Parathyroid adenoma (tissue), 2 donors: ENCODE results near the gene ADAMTS6.

Source experiments
- H2AFZ ChIP-seq: fragments of 300-600 bp; sonication (generic); one replicate; pipeline ENCODE4 v1.7.0; 2017; ENCODE audit warnings: antibody characterized with exemption, mild to moderate bottlenecking
- H3K27ac ChIP-seq: fragments of 300-600 bp; sonication (generic); one replicate; pipeline ENCODE4 v1.7.0; 2017
- H3K27me3 ChIP-seq: fragments of 300-600 bp; sonication (generic); one replicate; pipeline ENCODE4 v1.7.0; 2017; ENCODE audit warnings: low read length; ENCODE audit not compliant: control insufficient read depth, insufficient read depth
- H3K36me3 ChIP-seq: fragments of 300-600 bp; sonication (generic); one replicate; pipeline ENCODE4 v1.7.0; 2017; ENCODE audit warnings: low read length; ENCODE audit not compliant: control insufficient read depth, insufficient read depth
- H3K4me1 ChIP-seq: fragments of 300-600 bp; sonication (generic); one replicate; pipeline ENCODE4 v1.7.0; 2017; ENCODE audit warnings: control low read depth
- H3K4me2 ChIP-seq: fragments of 300-600 bp; sonication (generic); one replicate; pipeline ENCODE4 v1.7.0; 2017; ENCODE audit warnings: low read length
- H3K4me3 ChIP-seq: fragments of 300-600 bp; sonication (generic); one replicate; pipeline ENCODE4 v1.7.0; 2017; ENCODE audit warnings: low read depth, low read length
- H3K79me2 ChIP-seq: fragments of 300-600 bp; sonication (generic); one replicate; pipeline ENCODE4 v1.7.0; 2017; ENCODE audit warnings: control low read depth
- H3K9ac ChIP-seq: fragments of 300-600 bp; sonication (generic); one replicate; pipeline ENCODE4 v1.7.0; 2017; ENCODE audit warnings: mild to moderate bottlenecking
- H3K9me3 ChIP-seq: fragments of 300-600 bp; sonication (generic); one replicate; pipeline ENCODE4 v1.7.0; 2017; ENCODE audit warnings: low read length; ENCODE audit not compliant: control insufficient read depth
- CTCF ChIP-seq: fragments of 300-600 bp; sonication (generic); IDR thresholded peaks from one replicate; pipeline ENCODE4 v1.7.0; 2017; ENCODE audit warnings: antibody characterized with exemption, mild to moderate bottlenecking
- donor health status: primary hyperparathyroidism.

ADAMTS6 gene

GRCh38 chr5:65366655-65367054, 115.1 kb downstream of the ADAMTS6 start:
- no peak overlapping the region for H2AFZ ChIP-seq
- no peak overlapping the region for H3K4me3 ChIP-seq

GRCh38 chr5:65364907-65365306, 116.8 kb downstream of the ADAMTS6 start:
- no peaks in the 10 kb centered on the region for H3K36me3 ChIP-seq
- H3K4me1 ChIP-seq = no peaks in the 10 kb centered on the region
- no peak for TF ChIP-seq CTCF
- no peaks in the 10 kb centered on the region for H3K79me2 ChIP-seq
- no peak overlapping the region for H3K27ac ChIP-seq
- no peak overlapping the region for H3K4me2 ChIP-seq
- no peak overlapping the region for H3K9ac ChIP-seq
- no peak overlapping the region for H3K4me3 ChIP-seq
- H2AFZ ChIP-seq = no peak overlapping the region
- no peaks in the 10 kb centered on the region for H3K27me3 ChIP-seq
- no peaks in the 10 kb centered on the region for H3K9me3 ChIP-seq

More at GRCh38 chr5:65366655-65367054, 115.1 kb downstream of the ADAMTS6 start:
- H3K9me3 ChIP-seq = no peaks in the 10 kb centered on the region
- no peak overlapping the region for H3K27ac ChIP-seq
- H3K9ac ChIP-seq = no peak overlapping the region
- no peak overlapping the region for H3K4me2 ChIP-seq
- H3K36me3 ChIP-seq = no peaks in the 10 kb centered on the region
- TF ChIP-seq CTCF = no peak
- H3K79me2 ChIP-seq = no peaks in the 10 kb centered on the region
- H3K27me3 ChIP-seq = no peaks in the 10 kb centered on the region
- H3K4me1 ChIP-seq = no peaks in the 10 kb centered on the region

GRCh38 chr5:65363499-65363898, 118.2 kb downstream of the ADAMTS6 start:
- no peak for TF ChIP-seq CTCF
- Histone ChIP-seq H2AFZ (no peak overlapping the region), H3K79me2 (no peaks in the 10 kb centered on the region), H3K36me3 (no peaks in the 10 kb centered on the region), H3K27me3 (no peaks in the 10 kb centered on the region), H3K9me3 (no peaks in the 10 kb centered on the region), H3K4me1 (no peaks in the 10 kb centered on the region), H3K4me3 (no peak overlapping the region), H3K9ac (no peak overlapping the region), H3K27ac (no peak overlapping the region), H3K4me2 (no peak overlapping the region)

- Histone ChIP-seq H3K27me3 (no peaks in the 10 kb centered on the region), H2AFZ (no peak overlapping the region), H3K79me2 (no peaks in the 10 kb centered on the region), H3K4me2 (no peak overlapping the region), H3K36me3 (no peaks in the 10 kb centered on the region), H3K9ac (no peak overlapping the region), H3K9me3 (no peaks in the 10 kb centered on the region), H3K27ac (no peak overlapping the region), H3K4me3 (no peak overlapping the region), H3K4me1 (no peaks in the 10 kb centered on the region)
- TF ChIP-seq CTCF = no peak
Observed at GRCh38 chr5:65359981-65360380, 121.7 kb downstream of the ADAMTS6 start.

- Histone ChIP-seq H3K9ac (no peak overlapping the region), H3K4me1 (no peaks in the 10 kb centered on the region), H3K27ac (no peak overlapping the region), H3K9me3 (no peaks in the 10 kb centered on the region), H3K4me2 (no peak overlapping the region), H2AFZ (no peak overlapping the region), H3K79me2 (no peaks in the 10 kb centered on the region), H3K27me3 (no peaks in the 10 kb centered on the region), H3K36me3 (no peaks in the 10 kb centered on the region), H3K4me3 (no peak overlapping the region)
- TF ChIP-seq CTCF = no peak
Observed at GRCh38 chr5:65359569-65359968, 122.2 kb downstream of the ADAMTS6 start.
